ENCODE data around the gene CD200R1L. TPM values are rescaled to one million over a fixed set of nuclear protein-coding genes. Genes with fewer than 3 reads are reported as not detected.

The CD200R1L gene
- total and polyA plus RNA-seq, 2 of the 13 experiments (the other 11 are each of a cell fraction or from before 2014, with no cell fraction given) = not detected

DNA sequence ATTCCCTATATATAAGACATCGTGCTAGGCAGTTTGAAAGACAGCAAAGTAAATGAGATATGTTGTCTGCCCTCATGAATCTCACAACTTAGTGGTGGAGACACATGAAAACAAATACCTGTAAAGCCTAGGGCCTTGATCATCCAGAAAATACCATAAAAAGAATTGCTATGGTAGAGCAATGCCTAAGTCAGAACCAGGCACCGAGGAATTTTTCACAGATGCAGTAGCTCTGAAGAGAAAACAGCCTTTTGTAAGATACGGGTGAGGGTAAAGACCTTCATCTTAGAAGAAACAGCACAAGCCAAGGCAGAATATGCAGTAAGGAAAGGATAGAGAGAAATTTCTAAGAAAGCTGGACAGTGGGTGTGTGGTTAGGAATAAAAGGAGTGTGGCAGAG is 36.1 kb downstream of the CD200R1L start (continued):
- TF ChIP-seq HOXD1 (CRISPR knock-in tag; IDR thresholded peaks at IDR 0.05) = no peak

GRCh38 chr3:112808136-112808535 is 38.5 kb downstream of the CD200R1L start:
- Histone ChIP-seq H3K36me3 (replicated peaks in 1 of 2; ENCODE audit: control insufficient read depth in 1 of 2, insufficient read depth in 2 of 2, low read length in 2 of 2) (no peaks in the 10 kb centered on the region), H3K4me2 (ENCODE audit: low read depth, low read length) (no peak overlapping the region), H4K20me1 (ENCODE audit: insufficient read depth, low read length) (no peaks in the 10 kb centered on the region), H3K9ac (ENCODE audit: insufficient read depth, low read depth, low read length) (no peak overlapping the region), H3K4me1 (ENCODE audit: insufficient read depth, low read length) (no peaks in the 10 kb centered on the region), H3K4me3 (replicated peaks in 1 of 3; ENCODE audit: insufficient read depth in 1 of 3, low read depth in 2 of 3, low read length in 3 of 3) (no peak overlapping the region), H3K27me3 (ENCODE audit: control insufficient read depth in 1 of 2, insufficient read depth in 2 of 2, low read length in 2 of 2) (no peaks in the 10 kb centered on the region; a peak in 1 of 5 replicates), H2AFZ (ENCODE audit: low read length) (no peak overlapping the region), H3K27ac (ENCODE audit: extremely low read length, insufficient read depth, low read length) (no peak overlapping the region), H3K79me2 (ENCODE audit: insufficient read depth, low read length) (no peaks in the 10 kb centered on the region), H3K9me3 (ENCODE audit: low read length) (no peaks in the 10 kb centered on the region)
- BruUV-seq (replicated peaks) = no TSS peak
- WGBS (ENCODE audit: low lambda C conversion rate) = 5% methylated on average over 2 of the region's 2 CpGs
- FAIRE-seq (no peak), DNase-seq (ENCODE audit: low spot score) (no peak), ATAC-seq (no peak)
- ChIA-PET CTCF (ENCODE audit: low intra/inter-chr PET ratio, low total read pairs) (no interaction called here), POLR2A (no interaction called here)
- intact Hi-C loops (cut with micrococcal nuclease; ENCODE audit: unreplicated experiment) = no loop called here
- in situ Hi-C loops (cut with HindIII; ENCODE audit: extremely low pct_ligation_motif_present, low pct_unique_long_range_greater_than_20kb) = no loop called here
- TF ChIP-seq, protein P1, sequence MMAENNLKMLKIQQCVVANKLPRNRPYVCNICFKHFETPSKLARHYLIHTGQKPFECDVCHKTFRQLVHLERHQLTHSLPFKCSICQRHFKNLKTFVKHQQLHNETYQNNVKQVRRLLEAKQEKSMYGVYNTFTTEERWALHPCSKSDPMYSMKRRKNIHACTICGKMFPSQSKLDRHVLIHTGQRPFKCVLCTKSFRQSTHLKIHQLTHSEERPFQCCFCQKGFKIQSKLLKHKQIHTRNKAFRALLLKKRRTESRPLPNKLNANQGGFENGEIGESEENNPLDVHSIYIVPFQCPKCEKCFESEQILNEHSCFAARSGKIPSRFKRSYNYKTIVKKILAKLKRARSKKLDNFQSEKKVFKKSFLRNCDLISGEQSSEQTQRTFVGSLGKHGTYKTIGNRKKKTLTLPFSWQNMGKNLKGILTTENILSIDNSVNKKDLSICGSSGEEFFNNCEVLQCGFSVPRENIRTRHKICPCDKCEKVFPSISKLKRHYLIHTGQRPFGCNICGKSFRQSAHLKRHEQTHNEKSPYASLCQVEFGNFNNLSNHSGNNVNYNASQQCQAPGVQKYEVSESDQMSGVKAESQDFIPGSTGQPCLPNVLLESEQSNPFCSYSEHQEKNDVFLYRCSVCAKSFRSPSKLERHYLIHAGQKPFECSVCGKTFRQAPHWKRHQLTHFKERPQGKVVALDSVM (CRISPR knock-in tag; IDR thresholded peaks at IDR 0.05) = no peak
- no peak for TF ChIP-seq MLLT10 (CRISPR knock-in tag; IDR thresholded peaks at IDR 0.05)
- TF ChIP-seq NONO (IDR thresholded peaks at IDR 0.05) = no peak
- no peak for TF ChIP-seq NONO (CRISPR knock-in tag; conservative IDR thresholded peaks at IDR 0.05)
- TF ChIP-seq ZNF432 (CRISPR knock-in tag; IDR thresholded peaks at IDR 0.05; ENCODE audit: borderline replicate concordance) = no peak
- no peak for TF ChIP-seq ZNF558 (CRISPR knock-in tag; IDR thresholded peaks at IDR 0.05; ENCODE audit: borderline replicate concordance)
- TF ChIP-seq ZNF749 (CRISPR knock-in tag; IDR thresholded peaks at IDR 0.05; ENCODE audit: borderline replicate concordance) = no peak
- TF ChIP-seq LCORL (IDR thresholded peaks at IDR 0.05) = no peak
- TF ChIP-seq LCORL (CRISPR knock-in tag; IDR thresholded peaks at IDR 0.05) = no peak
- TF ChIP-seq ZNF224 (CRISPR knock-in tag; IDR thresholded peaks at IDR 0.05) = no peak
- no peak for TF ChIP-seq PAXIP1 (CRISPR knock-in tag; conservative IDR thresholded peaks at IDR 0.05)
- no peak for TF ChIP-seq GRHL1 (CRISPR knock-in tag; conservative IDR thresholded peaks at IDR 0.05)
- TF ChIP-seq ATM (IDR thresholded peaks at IDR 0.05; ENCODE audit: borderline replicate concordance) = no peak
- no peak for TF ChIP-seq DMTF1 (CRISPR knock-in tag; IDR thresholded peaks at IDR 0.05)
- no peak for TF ChIP-seq RFXANK (CRISPR knock-in tag; IDR thresholded peaks at IDR 0.05)
